GM19043 (cell line): ENCODE measurements around the gene SNRPF.
"Not testable (repeated sequence)": the region's sequence is repeated elsewhere in the genome, so short reads cannot be mapped to it uniquely, and the experiment has no call there.

Source experiments
- ATAC-seq: cut with Tn5 transposase; IDR thresholded peaks from one replicate; pipeline ENCODE4 v1.9.1; 2021; ENCODE audit warnings: low read depth; ENCODE audit not compliant: unreplicated experiment

SNRPF gene

GRCh38 chr12:95858451-95859343, at the start of gene SNRPF:
Gene SNRPF, plus strand, starts transcription at chr12:95858952. Its CDS starts 122 bp downstream, at chr12:95859074.
- ATAC-seq: peak; percentile 100

DNA sequence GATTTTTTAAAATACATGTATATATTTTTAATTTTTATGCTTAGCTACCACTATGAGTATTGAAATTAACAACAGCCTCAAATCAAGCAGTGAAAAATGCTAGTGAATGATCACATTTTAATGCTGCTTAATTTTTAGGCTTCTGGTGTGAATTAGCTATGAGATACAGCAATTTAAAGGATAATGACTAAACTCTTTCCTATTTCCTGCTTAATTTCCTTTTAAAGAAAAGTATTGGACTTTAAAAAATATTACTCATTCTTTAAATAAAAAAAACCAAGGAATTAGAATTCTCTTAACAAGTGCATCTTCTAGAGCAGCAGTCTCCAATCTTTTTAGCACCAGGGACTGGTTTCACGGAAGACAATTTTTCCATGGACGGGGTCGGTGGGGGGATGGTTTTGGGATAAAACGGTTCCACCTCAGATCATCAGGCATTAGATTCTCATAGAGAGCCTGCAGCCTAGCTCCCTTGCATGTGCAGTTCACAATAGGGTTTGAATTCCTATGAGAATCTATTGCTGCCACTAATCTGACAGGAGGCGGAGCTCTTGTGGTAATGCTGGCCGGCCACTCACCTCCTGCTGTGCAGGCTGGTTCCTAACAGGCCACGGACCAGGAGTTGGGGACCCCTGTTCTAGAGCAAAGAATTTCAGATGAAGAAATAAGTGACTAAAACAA, 49.6 kb upstream of the SNRPF start:
- ATAC-seq: no peak

- ATAC-seq: no peak
Observed at GRCh38 chr12:95810411-95810810, 48.3 kb upstream of the SNRPF start.

- ATAC-seq: not testable (repeated sequence)
Observed at GRCh38 chr12:95812155-95812554, 46.6 kb upstream of the SNRPF start.

DNA sequence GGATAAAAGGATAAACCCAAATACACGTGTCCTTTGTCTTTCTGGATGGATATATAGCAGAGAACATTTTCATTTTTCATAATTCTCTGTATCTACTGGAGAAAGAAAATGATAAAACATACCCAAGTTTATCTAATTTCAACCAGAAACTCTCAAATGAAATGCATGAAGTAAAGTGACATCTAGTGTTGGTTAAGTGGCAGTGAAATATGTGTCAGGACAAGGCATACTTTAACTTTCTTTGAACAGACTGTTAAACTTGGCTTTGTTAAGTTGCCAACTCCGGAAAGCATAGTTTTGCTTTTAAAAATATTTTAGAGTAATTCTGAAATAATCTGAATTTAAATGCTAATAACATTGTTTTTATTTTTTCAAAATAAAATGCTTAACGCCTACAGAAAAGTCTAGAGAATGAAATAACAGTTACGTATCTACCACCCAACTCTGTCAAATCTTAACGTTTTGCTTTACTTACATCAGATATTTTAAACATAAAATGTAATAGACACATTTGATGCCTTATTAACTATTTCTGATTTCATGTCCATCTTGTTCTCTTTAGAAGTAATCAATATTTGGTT, 43.0 kb upstream of the SNRPF start:
- ATAC-seq: no peak

DNA sequence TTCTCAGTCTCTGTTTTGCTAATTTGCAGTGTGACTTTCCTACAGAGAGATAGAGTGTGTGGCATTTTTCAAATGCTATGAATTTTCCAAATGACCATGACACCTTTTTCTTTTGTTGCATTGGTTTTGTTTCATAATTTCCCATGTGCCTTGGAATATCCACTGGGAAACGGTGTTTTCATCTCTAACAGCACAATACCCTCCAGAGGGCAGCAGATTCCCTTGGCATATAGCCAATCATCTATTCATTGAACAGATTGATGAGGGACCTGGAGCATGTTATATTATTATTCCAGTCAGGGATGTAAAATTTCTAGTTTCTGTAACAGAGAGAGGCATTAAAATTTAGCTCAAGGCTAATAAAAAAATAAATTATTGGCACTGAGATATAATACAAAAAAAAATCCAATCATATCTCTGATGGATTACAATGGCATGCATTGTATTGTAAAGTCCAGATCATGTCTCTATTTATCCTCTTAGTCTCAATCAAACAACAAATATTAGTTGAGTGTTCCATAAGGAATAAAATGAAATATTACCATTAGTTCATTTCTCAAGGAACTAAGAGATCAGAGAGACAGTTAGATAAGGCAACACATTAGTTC, 38.6 kb upstream of the SNRPF start:
- ATAC-seq: no peak

DNA sequence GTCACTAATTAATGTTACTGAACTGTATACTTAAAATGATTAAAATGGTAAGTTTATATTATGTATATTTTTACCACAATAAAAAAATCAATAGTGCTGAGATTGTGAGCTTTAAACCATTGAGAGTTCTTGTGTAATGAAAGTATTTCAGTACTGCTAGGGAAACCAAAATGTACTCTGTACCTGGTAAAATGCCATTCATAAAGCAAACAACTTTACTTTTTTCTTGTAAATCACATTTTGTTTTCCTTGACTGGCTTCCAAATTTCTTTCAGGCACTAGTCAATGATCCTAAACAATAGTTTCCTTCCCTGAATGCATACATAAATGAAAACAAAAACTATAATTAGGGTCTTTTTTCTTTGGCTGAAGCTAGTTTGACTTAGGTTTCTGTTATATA, 29.4 kb upstream of the SNRPF start:
- ATAC-seq: no peak

DNA sequence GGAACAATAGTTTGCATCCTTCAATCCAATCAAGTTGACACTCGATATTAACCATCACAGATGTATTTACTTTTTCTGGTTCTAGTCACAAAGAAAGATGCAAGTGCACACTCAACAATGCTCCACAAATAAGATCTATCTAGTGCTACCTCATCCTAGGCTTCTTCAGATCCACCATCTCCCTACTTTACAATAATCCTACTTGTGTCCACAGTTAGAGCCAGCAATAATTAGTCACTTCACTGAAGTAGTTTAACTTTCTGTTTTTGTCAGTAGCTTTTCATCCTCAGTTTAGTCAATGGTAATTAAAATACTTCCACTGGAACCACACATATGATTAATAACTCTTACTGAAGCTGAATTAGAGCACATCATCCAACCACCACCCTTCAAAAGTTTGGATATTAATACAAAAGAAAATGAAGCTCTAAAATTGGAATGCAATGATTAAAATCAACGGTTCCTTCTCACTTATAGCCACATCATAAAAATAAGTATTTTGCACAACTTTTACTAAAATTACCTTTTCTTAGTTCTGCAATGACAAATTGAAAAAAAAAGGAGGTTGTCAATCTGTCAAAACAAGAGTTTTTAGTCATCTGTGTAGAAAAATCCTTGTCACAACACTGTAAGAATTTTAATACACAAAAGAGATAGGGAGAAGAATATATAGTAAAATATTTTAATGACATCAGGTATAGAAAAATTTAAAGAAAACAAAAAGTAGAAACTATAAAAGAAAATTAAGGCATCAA, 28.2 kb upstream of the SNRPF start:
- no peak for ATAC-seq

DNA sequence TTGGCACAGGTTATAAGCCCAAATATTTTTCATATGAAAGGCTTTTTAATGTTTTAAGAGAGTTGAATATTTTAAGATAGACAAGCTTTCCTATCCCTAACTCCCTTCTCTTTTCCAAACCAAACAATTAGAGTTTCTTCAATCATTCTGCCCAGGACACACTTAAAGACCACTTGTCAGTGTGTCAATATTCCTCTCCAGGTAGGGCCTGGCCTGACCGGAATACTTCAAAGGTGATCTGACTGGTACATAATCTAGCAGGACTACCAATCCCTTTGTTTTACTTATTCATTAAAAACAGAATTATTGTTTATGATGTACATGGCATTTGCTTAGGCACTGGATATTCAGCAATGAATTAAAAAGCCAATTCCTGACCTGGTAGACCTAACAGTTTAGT, 24.2 kb upstream of the SNRPF start:
- ATAC-seq: no peak

GRCh38 chr12:95836185-95836609, 22.6 kb upstream of the SNRPF start:
- ATAC-seq: no peak

DNA sequence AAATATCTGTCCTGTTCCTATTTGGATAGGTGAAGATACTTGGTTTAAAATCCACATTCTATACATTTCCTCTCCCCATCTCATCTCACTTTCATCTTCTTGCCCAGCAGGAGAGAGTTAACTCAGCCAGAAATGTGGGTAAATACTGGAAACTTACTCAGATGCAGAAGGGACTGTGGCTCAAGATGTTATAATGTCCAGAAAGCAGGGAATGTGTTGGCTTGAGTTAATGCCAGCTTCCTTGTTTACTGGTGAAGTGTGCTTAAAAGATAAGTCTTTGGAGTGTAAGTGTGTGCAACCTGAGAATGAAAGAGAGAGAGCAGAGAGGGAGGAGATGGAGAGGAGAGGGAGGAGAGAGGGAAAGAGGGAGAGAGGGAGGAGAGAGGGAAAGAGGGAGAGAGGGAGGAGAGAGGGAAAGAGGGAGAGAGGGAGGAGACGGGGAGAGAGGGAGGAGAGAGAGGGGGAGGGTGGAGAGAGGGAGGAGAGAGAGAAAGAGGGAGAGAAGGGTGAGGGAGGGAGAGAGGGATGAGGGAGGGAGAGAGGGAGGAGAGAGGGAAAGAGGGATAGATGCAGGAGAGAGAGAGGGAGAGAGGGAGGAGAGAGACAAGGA, 22.0 kb upstream of the SNRPF start:
- ATAC-seq: no peak

GRCh38 chr12:95837240-95838038, 21.3 kb upstream of the SNRPF start:
- no peak for ATAC-seq

GRCh38 chr12:95838125-95838524, 20.6 kb upstream of the SNRPF start:
- no peak for ATAC-seq

- not testable (repeated sequence) for ATAC-seq
Observed at GRCh38 chr12:95842426-95842825, 16.3 kb upstream of the SNRPF start.

GRCh38 chr12:95848575-95849388, 10.0 kb upstream of the SNRPF start:
- ATAC-seq: no peak

GRCh38 chr12:95851606-95852005, 7.1 kb upstream of the SNRPF start:
- ATAC-seq: no peak

GRCh38 chr12:95852133-95852532, 6.6 kb upstream of the SNRPF start:
- ATAC-seq: no peak

GRCh38 chr12:95857156-95857555, 1.6 kb upstream of the SNRPF start:
- ATAC-seq: no peak
